Esophagus squamous epithelium (tissue), 4 donors: Measurements from ENCODE around the gene ALPP.

ENCODE experiments used
- POLR2A ChIP-seq, 4 donors: fragments of 450-650 bp; IDR thresholded peaks; one replicate each; pipeline ENCODE4 v1.6.1; 2017; ENCODE audit warnings: antibody characterized with exemption in 4 of 4, mild to moderate bottlenecking in 4 of 4, moderate library complexity in 3 of 4
- TF ChIP-seq, protein P1 (sequence below), 6 experiments: fragments of 450-650 bp in 4 of 6; fragments of 200-600 bp in 2 of 6; sonication (generic) in 2 of 6; IDR thresholded peaks; one replicate each; pipeline ENCODE4 v1.5.1; 2016 to 2019; ENCODE audit warnings: antibody characterized with exemption in 6 of 6, mild to moderate bottlenecking in 4 of 6, moderate library complexity in 4 of 6

GRCh38 chr2:232377841-232378734 is 463 bp upstream of the ALPP start:
- no peak for TF ChIP-seq POLR2A (IDR thresholded peaks at IDR 0.05)
- TF ChIP-seq, protein P1, sequence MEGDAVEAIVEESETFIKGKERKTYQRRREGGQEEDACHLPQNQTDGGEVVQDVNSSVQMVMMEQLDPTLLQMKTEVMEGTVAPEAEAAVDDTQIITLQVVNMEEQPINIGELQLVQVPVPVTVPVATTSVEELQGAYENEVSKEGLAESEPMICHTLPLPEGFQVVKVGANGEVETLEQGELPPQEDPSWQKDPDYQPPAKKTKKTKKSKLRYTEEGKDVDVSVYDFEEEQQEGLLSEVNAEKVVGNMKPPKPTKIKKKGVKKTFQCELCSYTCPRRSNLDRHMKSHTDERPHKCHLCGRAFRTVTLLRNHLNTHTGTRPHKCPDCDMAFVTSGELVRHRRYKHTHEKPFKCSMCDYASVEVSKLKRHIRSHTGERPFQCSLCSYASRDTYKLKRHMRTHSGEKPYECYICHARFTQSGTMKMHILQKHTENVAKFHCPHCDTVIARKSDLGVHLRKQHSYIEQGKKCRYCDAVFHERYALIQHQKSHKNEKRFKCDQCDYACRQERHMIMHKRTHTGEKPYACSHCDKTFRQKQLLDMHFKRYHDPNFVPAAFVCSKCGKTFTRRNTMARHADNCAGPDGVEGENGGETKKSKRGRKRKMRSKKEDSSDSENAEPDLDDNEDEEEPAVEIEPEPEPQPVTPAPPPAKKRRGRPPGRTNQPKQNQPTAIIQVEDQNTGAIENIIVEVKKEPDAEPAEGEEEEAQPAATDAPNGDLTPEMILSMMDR (IDR thresholded peaks at IDR 0.05) = no peak
